ENCODE data around the gene MAPKAPK3.
"Not testable (repeated sequence)": the region's sequence is repeated elsewhere in the genome, so short reads cannot be mapped to it uniquely, and the experiment has no call there.

Gene MAPKAPK3

DNA sequence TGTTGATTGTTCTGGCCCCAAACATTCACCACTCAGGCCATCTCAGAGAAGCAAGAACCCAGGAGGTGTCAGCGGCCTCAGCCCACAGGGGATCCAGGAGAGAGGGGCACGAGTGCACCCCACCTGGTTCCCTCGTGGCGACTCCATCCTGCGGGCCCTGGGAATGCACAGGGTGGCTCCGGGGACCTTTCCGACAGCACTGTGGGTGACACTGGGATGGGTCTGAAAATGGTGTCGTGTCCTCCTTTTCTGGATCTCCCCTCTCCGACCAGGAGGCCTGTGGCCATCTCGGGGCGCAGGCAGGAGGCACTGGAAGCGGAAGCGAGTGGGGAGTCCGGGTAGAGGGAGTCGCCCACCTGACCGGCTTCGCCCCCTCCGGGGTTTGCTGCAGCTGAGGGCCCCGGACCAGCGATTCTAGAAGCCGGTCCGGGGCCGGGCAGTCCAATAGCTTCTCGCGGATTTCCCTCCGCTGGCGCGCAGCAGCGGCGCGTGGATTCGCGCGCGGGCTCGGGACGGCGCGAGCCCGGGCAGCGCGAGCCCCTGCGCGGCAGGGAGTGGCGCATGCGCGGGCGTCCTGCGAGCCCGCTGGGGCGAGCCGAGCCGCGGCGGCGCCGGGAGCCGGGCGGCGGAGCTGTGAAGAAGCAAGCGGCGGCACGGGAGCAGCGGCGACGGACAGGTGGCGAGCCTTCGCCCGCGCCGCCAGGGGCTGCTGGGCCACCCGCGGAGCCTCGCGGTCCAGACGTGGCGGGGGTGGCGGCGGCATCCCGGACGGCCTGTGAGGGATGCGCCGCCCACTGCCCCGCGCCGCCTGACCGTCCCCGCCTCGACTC, 57.6 kb downstream of the MAPKAPK3 start, which contains the start of gene DOCK3:
Gene DOCK3 (plus strand): TSS at position 579 of the 830 bp plus-strand sequence. CDS start 337 bp downstream, outside the sequence.
- DNase-seq (ENCODE audit: low spot score) = no peak
- H3K4me3 ChIP-seq = peak within 1 kb of the TSS; percentile 82
- peak within 1 kb of the TSS in 1 of 2 donors; percentile 36 for H3K27ac ChIP-seq
- TF ChIP-seq, protein P1, sequence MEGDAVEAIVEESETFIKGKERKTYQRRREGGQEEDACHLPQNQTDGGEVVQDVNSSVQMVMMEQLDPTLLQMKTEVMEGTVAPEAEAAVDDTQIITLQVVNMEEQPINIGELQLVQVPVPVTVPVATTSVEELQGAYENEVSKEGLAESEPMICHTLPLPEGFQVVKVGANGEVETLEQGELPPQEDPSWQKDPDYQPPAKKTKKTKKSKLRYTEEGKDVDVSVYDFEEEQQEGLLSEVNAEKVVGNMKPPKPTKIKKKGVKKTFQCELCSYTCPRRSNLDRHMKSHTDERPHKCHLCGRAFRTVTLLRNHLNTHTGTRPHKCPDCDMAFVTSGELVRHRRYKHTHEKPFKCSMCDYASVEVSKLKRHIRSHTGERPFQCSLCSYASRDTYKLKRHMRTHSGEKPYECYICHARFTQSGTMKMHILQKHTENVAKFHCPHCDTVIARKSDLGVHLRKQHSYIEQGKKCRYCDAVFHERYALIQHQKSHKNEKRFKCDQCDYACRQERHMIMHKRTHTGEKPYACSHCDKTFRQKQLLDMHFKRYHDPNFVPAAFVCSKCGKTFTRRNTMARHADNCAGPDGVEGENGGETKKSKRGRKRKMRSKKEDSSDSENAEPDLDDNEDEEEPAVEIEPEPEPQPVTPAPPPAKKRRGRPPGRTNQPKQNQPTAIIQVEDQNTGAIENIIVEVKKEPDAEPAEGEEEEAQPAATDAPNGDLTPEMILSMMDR (IDR thresholded peaks at IDR 0.05) = no peak

DNA sequence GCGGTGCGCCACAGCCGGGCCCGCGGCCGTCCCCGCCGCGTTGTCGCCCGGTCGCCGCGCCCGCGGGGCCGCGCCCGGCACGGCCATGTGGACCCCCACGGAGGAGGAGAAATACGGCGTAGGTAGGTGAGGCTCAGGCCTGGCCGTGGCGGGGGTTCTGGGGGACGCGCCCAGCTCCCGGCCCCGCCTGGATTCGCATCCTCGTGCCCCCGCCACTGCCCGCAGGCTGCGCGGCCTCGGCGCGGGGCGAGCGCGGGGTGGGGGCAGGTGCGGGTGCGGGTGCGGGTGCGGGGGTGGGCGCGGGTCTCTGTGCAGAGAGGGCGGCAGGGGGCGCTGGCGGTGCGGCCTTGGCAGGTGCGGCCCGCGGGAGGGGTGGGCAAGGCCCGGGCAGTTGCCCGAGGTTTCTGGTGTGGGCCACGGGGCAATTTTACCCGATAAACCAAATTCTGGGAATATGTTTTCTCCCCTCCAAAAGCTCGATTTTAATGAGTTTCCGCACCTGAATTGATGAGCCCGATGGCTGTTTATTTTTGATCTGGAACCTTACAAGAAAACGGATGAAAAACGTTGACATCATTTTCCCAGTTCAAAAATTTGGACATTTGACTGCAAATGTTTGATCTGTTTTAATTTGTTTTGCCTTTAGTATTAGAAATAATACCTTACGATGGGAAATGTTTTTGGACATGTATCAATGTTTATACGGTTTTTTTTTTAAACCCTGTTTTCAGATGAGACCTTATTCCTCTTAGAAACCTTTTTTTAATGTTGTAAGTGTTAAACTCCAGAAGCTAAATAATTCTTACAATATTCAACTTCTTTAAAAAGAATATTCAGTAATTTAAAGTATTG, 58.5 kb downstream of the MAPKAPK3 start:
- no peak for DNase-seq (ENCODE audit: low spot score)
- Histone ChIP-seq H3K27ac (peak overlapping the region in 1 of 2 donors; percentile 36), H3K4me3 (peak overlapping the region; percentile 82)
- TF ChIP-seq, protein P1 (IDR thresholded peaks at IDR 0.05) = peak; percentile 44

DNA sequence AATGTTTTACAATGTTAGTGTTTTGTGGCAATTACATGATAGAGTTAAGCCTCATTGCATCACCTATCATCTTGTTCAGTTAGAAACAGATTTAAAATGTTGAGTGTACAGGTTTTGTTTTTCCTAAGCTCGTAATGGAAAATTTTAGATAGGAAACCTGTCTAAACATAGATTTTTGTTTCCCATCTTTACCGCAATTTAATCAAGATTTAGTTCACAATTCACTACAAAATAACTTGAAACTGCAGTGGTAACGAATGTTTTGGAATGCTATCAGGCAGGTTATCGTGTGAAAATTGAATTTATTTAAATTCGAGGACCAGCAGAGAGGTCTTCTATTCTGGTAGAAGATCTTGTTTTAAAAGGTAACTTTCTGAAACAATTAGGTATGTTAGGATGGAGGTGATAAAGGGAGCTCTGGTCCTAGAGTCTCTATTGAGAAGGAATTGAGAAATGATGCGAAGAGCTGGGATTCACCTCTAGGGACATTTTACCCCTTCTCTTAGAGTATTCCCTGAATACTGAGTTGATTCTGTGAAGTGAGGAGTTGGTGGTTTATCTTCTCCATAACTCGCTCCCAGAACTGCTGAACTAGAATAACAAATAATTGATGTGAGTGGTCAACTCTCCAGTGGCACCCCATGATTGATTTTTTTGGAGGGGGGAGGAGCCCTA, 59.2 kb downstream of the MAPKAPK3 start:
- DNase-seq (ENCODE audit: low spot score) = no peak
- Histone ChIP-seq H3K4me3 (no peak overlapping the region), H3K27ac (no peak overlapping the region)
- TF ChIP-seq, protein P1 (IDR thresholded peaks at IDR 0.05) = no peak

DNA sequence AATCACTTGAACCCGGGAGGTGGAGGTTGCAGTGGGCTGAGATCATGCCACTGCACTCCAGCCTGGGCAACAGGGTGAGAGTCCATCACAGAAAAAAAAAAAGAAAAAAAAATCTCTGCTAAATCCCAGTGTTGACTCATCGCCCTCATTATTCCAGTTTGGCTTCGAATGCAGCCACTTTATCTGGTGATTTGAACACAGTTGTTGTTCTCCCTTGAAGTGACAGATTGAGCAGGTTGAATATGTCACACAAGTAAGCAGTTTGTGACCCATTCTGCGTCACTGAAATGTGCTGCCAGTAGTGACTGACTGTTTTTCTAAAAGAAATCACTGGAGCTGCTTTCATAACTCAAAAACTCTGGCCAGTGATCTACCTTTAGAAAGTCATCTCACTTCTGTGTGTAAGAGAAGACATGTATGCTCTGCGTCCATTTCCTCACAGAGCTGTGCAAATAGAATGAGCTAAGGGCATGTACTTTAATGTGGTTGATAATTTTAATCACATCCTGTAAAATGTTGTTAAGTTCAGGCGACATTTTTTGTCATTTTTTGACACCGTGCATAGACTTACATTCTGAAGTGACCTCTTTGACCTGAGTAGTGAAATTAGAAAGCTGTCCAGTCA, 70.3 kb downstream of the MAPKAPK3 start:
- Histone ChIP-seq H3K4me3 (no peak overlapping the region), H3K27ac (no peak overlapping the region)
- DNase-seq (ENCODE audit: low spot score) = no peak
- TF ChIP-seq, protein P1 (IDR thresholded peaks at IDR 0.05) = no peak

DNA sequence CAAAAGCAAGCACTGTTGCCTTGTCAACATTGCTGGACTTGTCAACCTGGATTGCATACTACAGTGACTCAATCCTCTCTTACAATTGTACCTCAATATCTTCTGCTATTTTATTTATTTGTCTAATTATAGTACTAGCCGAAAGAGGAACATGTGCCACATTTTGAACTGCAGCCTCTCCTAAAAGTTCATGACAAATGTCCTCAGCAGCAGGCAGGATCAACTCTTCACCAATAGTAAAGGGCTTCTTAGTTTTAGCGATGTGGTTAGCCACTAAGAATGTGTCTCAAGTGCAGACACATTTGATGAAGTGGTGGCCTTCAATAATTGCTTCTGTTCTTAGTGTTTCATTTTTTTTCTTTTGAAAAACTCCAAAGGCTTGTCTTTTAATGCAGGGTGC, 71.0 kb downstream of the MAPKAPK3 start:
- TF ChIP-seq, protein P1 (IDR thresholded peaks at IDR 0.05) = no peak
- no peak for DNase-seq (ENCODE audit: low spot score)
- no peak overlapping the region for H3K27ac ChIP-seq
- no peak overlapping the region for H3K4me3 ChIP-seq

DNA sequence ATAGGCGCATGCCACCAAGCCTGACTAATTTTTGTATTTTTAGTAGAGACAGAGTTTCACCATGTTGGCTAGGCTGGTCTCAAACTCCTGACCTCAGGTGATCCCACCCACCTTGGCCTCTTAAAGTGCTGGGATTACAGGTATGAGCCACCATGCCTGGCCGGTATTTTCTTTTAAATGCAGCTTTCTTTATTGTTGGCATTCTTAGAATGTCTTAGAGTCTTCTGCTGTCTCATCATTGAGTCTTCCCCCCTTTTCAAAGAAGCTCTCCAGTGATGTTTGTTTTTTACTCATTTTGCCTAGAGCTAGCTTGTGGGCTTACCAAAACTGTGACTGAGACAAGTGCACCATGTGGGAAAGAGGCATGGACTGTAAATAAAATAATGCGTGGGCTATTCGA, 71.7 kb downstream of the MAPKAPK3 start:
- not testable (repeated sequence) for H3K27ac ChIP-seq; H3K4me3 ChIP-seq; DNase-seq (ENCODE audit: low spot score)

Measured in coronary artery (tissue), 2 donors.